OCI-LY1 (cell line): ENCODE results near the gene ITGB3.

ENCODE experiments used
- H2AFZ ChIP-seq: fragments of 200-600 bp; sonication (generic), shearing (Covaris generic); 2 replicates; pipeline ENCODE4 v1.6.0; 2014; ENCODE audit warnings: antibody characterized with exemption, mild to moderate bottlenecking, low read length
- H3F3A ChIP-seq: fragments of 200-600 bp; sonication (generic), shearing (Covaris generic); 2 replicates; pipeline ENCODE4 v1.6.0; 2014; ENCODE audit warnings: mild to moderate bottlenecking, antibody characterized with exemption, low read length, moderate library complexity; ENCODE audit not compliant: insufficient read depth
- H3K27ac ChIP-seq: fragments of 200-600 bp; sonication (generic); 2 replicates; pipeline ENCODE4 v1.5.1; 2014; ENCODE audit warnings: low read length, mixed run types, mild to moderate bottlenecking, low read depth; ENCODE audit not compliant: poor library complexity, severe bottlenecking
- H3K27me3 ChIP-seq: fragments of 200-600 bp; sonication (generic); 2 replicates; pipeline ENCODE4 v1.6.0; 2014; ENCODE audit warnings: antibody characterized with exemption, mild to moderate bottlenecking, low read length, moderate library complexity; ENCODE audit not compliant: insufficient read depth
- H3K36me3 ChIP-seq: fragments of 200-600 bp; sonication (generic); 2 replicates; pipeline ENCODE4 v1.6.1; 2014; ENCODE audit warnings: mild to moderate bottlenecking, antibody characterized with exemption, low read length, moderate library complexity, mixed read lengths; ENCODE audit not compliant: insufficient read depth
- H3K4me1 ChIP-seq: fragments of 200-600 bp; sonication (generic); 2 replicates; pipeline ENCODE4 v1.5.1; 2014; ENCODE audit warnings: mild to moderate bottlenecking, low read length, moderate library complexity; ENCODE audit not compliant: insufficient read depth, severe bottlenecking
- H3K4me2 ChIP-seq: fragments of 200-600 bp; sonication (generic), shearing (Covaris generic); 2 replicates; pipeline ENCODE4 v1.6.1; 2014; ENCODE audit warnings: low read length
- H3K4me3 ChIP-seq: fragments of 200-600 bp; sonication (generic); 2 replicates; pipeline ENCODE4 v1.5.1; 2014; ENCODE audit warnings: low read length, low read depth, mild to moderate bottlenecking, mixed read lengths; ENCODE audit not compliant: poor library complexity, severe bottlenecking
- H3K79me2 ChIP-seq: fragments of 200-600 bp; shearing (Covaris generic); 2 replicates; pipeline ENCODE4 v1.6.1; 2016; ENCODE audit warnings: mixed run types, low read length, mixed read lengths; ENCODE audit not compliant: insufficient read depth
- H3K9ac ChIP-seq: fragments of 200-600 bp; sonication (generic), shearing (Covaris generic); 2 replicates; pipeline ENCODE4 v1.6.1; 2014; ENCODE audit warnings: mild to moderate bottlenecking, low read length, mixed read lengths
- H3K9me2 ChIP-seq: fragments of 200-600 bp; sonication (generic), shearing (Covaris generic); 2 replicates; pipeline ENCODE4 v1.6.1; 2014; ENCODE audit warnings: low read depth, mild to moderate bottlenecking, low read length, mixed read lengths
- H3K9me3 ChIP-seq: fragments of 200-600 bp; shearing (Covaris generic); 2 replicates; pipeline ENCODE4 v1.6.1; 2014; ENCODE audit warnings: low read length, mixed read lengths
- H4K20me1 ChIP-seq: fragments of 200-600 bp; sonication (generic), shearing (Covaris generic); 2 replicates; pipeline ENCODE4 v1.6.0; 2016; ENCODE audit warnings: mild to moderate bottlenecking, low read length; ENCODE audit not compliant: insufficient read depth
- CTCF ChIP-seq: fragments of 200-600 bp; sonication (generic), shearing (Covaris generic); IDR thresholded peaks from 2 replicates; pipeline ENCODE4 v1.5.1; 2017; ENCODE audit warnings: mild to moderate bottlenecking, antibody characterized with exemption, low read length, moderate library complexity, mixed read lengths
- EZH2 ChIP-seq: fragments of 200-600 bp; sonication (generic), shearing (Covaris generic); IDR thresholded peaks from 2 replicates; pipeline ENCODE4 v1.8.0; 2017; ENCODE audit warnings: borderline replicate concordance, mixed run types, mild to moderate bottlenecking, antibody characterized with exemption, low read length, moderate library complexity, mixed read lengths

The ITGB3 gene

GRCh38 chr17:47277921-47278320 lies 24.3 kb downstream of the ITGB3 start:
- H2AFZ ChIP-seq = no peak overlapping the region
- no peak overlapping the region for H3K4me3 ChIP-seq
- no peaks in the 10 kb centered on the region for H4K20me1 ChIP-seq
- no peaks in the 10 kb centered on the region for H3K9me2 ChIP-seq
- TF ChIP-seq EZH2 (no peak), CTCF (no peak)
- H3K4me2 ChIP-seq = no peak overlapping the region
- no peaks in the 10 kb centered on the region for H3K36me3 ChIP-seq
- H3K4me1 ChIP-seq = peaks cover 11% of the 10 kb centered on the region
- H3K9me3 ChIP-seq = no peaks in the 10 kb centered on the region
- H3K27ac ChIP-seq = no peak overlapping the region
- no peak overlapping the region for H3K9ac ChIP-seq
- H3F3A ChIP-seq = no peaks in the 10 kb centered on the region; the same call in 1 of the 2 replicates
- no peaks in the 10 kb centered on the region for H3K27me3 ChIP-seq
- no peaks in the 10 kb centered on the region for H3K79me2 ChIP-seq

GRCh38 chr17:47278561-47278960 lies 24.9 kb downstream of the ITGB3 start:
- no peak overlapping the region for H3K9ac ChIP-seq
- no peaks in the 10 kb centered on the region; the same call in 1 of the 2 replicates for H3F3A ChIP-seq
- H3K79me2 ChIP-seq = no peaks in the 10 kb centered on the region
- TF ChIP-seq CTCF (no peak), EZH2 (no peak)
- H4K20me1 ChIP-seq = no peaks in the 10 kb centered on the region
- H3K27me3 ChIP-seq = no peaks in the 10 kb centered on the region
- H3K27ac ChIP-seq = no peak overlapping the region
- no peak overlapping the region for H2AFZ ChIP-seq
- H3K36me3 ChIP-seq = no peaks in the 10 kb centered on the region
- peaks cover 11% of the 10 kb centered on the region for H3K4me1 ChIP-seq
- peak overlapping the region; percentile 34; the same call in 1 of the 2 replicates for H3K4me2 ChIP-seq
- H3K9me2 ChIP-seq = no peaks in the 10 kb centered on the region
- H3K4me3 ChIP-seq = no peak overlapping the region
- no peaks in the 10 kb centered on the region for H3K9me3 ChIP-seq

- no peak overlapping the region for H2AFZ ChIP-seq
- no peaks in the 10 kb centered on the region; the same call in 1 of the 2 replicates for H3F3A ChIP-seq
- peak overlapping the region; percentile 34; the same call in 1 of the 2 replicates for H3K4me2 ChIP-seq
- H3K79me2 ChIP-seq = no peaks in the 10 kb centered on the region
- no peak overlapping the region for H3K27ac ChIP-seq
- no peaks in the 10 kb centered on the region for H3K27me3 ChIP-seq
- no peaks in the 10 kb centered on the region for H3K36me3 ChIP-seq
- TF ChIP-seq CTCF = no peak
- no peak for TF ChIP-seq EZH2
- H3K9me3 ChIP-seq = no peaks in the 10 kb centered on the region
- H3K9ac ChIP-seq = no peak overlapping the region
- no peaks in the 10 kb centered on the region for H3K9me2 ChIP-seq
- H3K4me1 ChIP-seq = peaks cover 11% of the 10 kb centered on the region
- no peak overlapping the region for H3K4me3 ChIP-seq
- H4K20me1 ChIP-seq = no peaks in the 10 kb centered on the region
Observed at GRCh38 chr17:47279062-47279801, 25.6 kb downstream of the ITGB3 start.
